ENCODE data around the gene GAS2L2.

DNA sequence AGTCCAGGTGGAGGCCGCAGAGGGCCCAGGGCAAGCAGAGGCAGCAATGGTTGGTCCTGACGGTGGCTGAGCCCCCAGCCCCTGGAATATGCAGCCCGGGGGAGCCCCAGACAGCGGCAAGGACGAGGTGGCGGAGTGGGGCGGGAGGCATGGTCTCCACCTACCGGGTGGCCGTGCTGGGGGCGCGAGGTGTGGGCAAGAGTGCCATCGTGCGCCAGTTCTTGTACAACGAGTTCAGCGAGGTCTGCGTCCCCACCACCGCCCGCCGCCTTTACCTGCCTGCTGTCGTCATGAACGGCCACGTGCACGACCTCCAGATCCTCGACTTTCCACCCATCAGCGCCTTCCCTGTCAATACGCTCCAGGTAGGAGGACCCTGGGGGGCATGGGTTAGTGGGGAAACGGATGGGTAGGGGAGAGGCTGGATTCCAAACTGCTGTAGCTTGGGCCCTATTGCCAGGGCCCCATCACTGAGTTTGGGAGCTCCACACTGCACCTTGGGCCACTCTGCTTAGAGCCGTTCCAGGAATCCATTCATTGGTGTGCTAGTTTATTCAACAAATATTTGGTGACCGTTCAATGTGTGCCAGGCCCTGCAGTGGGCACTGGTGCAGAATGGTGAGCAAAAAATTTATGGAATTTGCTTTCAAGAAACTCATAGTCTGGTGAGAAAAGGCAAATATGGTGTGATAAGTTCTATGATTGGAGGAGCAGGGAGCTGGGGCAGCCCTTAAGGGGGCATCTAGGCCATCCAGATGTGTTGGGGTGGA, 17.8 kb downstream of the GAS2L2 start:
- TF ChIP-seq POLR2A (IDR thresholded peaks at IDR 0.05): no peak
- TF ChIP-seq, protein P1, sequence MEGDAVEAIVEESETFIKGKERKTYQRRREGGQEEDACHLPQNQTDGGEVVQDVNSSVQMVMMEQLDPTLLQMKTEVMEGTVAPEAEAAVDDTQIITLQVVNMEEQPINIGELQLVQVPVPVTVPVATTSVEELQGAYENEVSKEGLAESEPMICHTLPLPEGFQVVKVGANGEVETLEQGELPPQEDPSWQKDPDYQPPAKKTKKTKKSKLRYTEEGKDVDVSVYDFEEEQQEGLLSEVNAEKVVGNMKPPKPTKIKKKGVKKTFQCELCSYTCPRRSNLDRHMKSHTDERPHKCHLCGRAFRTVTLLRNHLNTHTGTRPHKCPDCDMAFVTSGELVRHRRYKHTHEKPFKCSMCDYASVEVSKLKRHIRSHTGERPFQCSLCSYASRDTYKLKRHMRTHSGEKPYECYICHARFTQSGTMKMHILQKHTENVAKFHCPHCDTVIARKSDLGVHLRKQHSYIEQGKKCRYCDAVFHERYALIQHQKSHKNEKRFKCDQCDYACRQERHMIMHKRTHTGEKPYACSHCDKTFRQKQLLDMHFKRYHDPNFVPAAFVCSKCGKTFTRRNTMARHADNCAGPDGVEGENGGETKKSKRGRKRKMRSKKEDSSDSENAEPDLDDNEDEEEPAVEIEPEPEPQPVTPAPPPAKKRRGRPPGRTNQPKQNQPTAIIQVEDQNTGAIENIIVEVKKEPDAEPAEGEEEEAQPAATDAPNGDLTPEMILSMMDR (IDR thresholded peaks at IDR 0.05 in 4 of 5, conservative IDR thresholded peaks at IDR 0.05 in 1 of 5): no peak
